GM12878 (cell line): ENCODE data around the gene COL11A2. TPM values are rescaled to one million over a fixed set of nuclear protein-coding genes. Genes with fewer than 3 reads are reported as not detected.
A peak's percentile ranks its signal among the peaks of the same experiment; 100 is the strongest.

ENCODE experiments used
- ATAC-seq: fragments of 200-7000 bp; cut with Tn5 transposase; 3 replicates; pipeline ENCODE4 v1.9.1; 2020; ENCODE audit warnings: mild to moderate bottlenecking, moderate library complexity
- BruUV-seq: library from RNA; stranded (reverse); fragments of 400-500 nt; replicated peaks from 2 replicates; lab custom pipeline; 2021; lab: Mats Ljungman, UMichigan
- CTCF ChIA-PET: fragments of 300-600 bp; sonication (Branson Sonifier 250); formaldehyde crosslinking; extraction: SDS; loops from one replicate; lab custom pipeline; 2021; ENCODE audit warnings: inconsistent platforms; lab: Yijun Ruan, JAX
- POLR2A ChIA-PET: fragments of 350-600 bp; formaldehyde crosslinking; extraction: SDS; loops from one replicate; lab custom pipeline; 2021; ENCODE audit warnings: inconsistent platforms; lab: Charles Lee
- RAD21 ChIA-PET: fragments of 300-600 bp; sonication (Branson Sonifier 250); formaldehyde crosslinking; loops from one replicate; lab custom pipeline; 2023; ENCODE audit warnings: antibody characterized with exemption; ENCODE audit not compliant: unreplicated experiment; lab: Charles Lee
- SMC1A ChIA-PET: fragments of 300-600 bp; sonication (Branson Sonifier 250); formaldehyde crosslinking; loops from one replicate; lab custom pipeline; 2023; ENCODE audit not compliant: unreplicated experiment, uncharacterized antibody; lab: Charles Lee
- DNase-seq: peaks from one replicate; pipeline ENCODE4 v3.0.0-alpha.2; 2011; ENCODE audit warnings: low read depth, low spot score
- FAIRE-seq: peaks from 3 replicates; lab custom pipeline; 2011; peaks lifted over from hg19 to GRCh38; lab: Jason Lieb, UNC
- H2AFZ ChIP-seq: 2 replicates; pipeline ENCODE4 v1.6.0; 2011; ENCODE audit warnings: low read depth, low read length, control low read depth; ENCODE audit not compliant: control insufficient read depth
- H3K27ac ChIP-seq: 2 replicates; pipeline ENCODE4 v1.5.1; 2011; ENCODE audit warnings: control low read depth; ENCODE audit not compliant: control insufficient read depth, insufficient read depth
- H3K27me3 ChIP-seq, 2 experiments: replicated peaks in 1 of 2; 2 replicates each; pipeline versions ENCODE4 v1.6.0 to v1.6.1; 2011; ENCODE audit warnings: low read length in 1 of 2; ENCODE audit not compliant: control insufficient read depth in 2 of 2, insufficient read depth in 2 of 2
- H3K36me3 ChIP-seq, 2 experiments: 2 replicates each; pipeline ENCODE4 v1.5.1; 2011; ENCODE audit warnings: low read length in 1 of 2; ENCODE audit not compliant: control insufficient read depth in 2 of 2, insufficient read depth in 2 of 2
- H3K4me1 ChIP-seq: 2 replicates; pipeline ENCODE4 v1.6.1; 2011; ENCODE audit warnings: mild to moderate bottlenecking, low read length, moderate library complexity, mixed read lengths; ENCODE audit not compliant: control insufficient read depth, insufficient read depth
- H3K4me2 ChIP-seq: 2 replicates; pipeline ENCODE4 v1.6.0; 2011; ENCODE audit warnings: control low read depth; ENCODE audit not compliant: control insufficient read depth, insufficient read depth
- H3K4me3 ChIP-seq: fragments of 200-600 bp; sonication (generic); 2 replicates; pipeline ENCODE4 v1.5.1; 2016
- H3K79me2 ChIP-seq: 2 replicates; pipeline ENCODE4 v1.6.0; 2011; ENCODE audit warnings: low read length; ENCODE audit not compliant: control insufficient read depth, insufficient read depth
- H3K9ac ChIP-seq: 2 replicates; pipeline ENCODE4 v1.8.0; 2011; ENCODE audit warnings: low read length, control low read depth, mixed read lengths; ENCODE audit not compliant: control insufficient read depth, insufficient read depth
- H3K9me3 ChIP-seq: replicated peaks from 3 replicates; pipeline ENCODE4 v1.5.1; 2011; ENCODE audit warnings: mild to moderate bottlenecking, low read length; ENCODE audit not compliant: control insufficient read depth, insufficient read depth
- H4K20me1 ChIP-seq: 2 replicates; pipeline ENCODE4 v1.6.0; 2011; ENCODE audit not compliant: control insufficient read depth, insufficient read depth
- BCLAF1 ChIP-seq: fragments of 450-650 bp; IDR thresholded peaks from 2 replicates; pipeline ENCODE4 v1.6.1; 2017; ENCODE audit warnings: antibody characterized with exemption, mild to moderate bottlenecking, moderate library complexity
- E2F8 ChIP-seq: fragments of 450-650 bp; IDR thresholded peaks from 2 replicates; pipeline ENCODE4 v1.6.1; 2018; ENCODE audit warnings: mild to moderate bottlenecking, low read depth, moderate library complexity; ENCODE audit not compliant: partially characterized antibody
- EP300 ChIP-seq, 2 experiments: fragments of 150-350 bp in 1 of 2; IDR thresholded peaks; 2 replicates each; pipeline ENCODE4 v1.6.1; 2011 to 2012; ENCODE audit warnings: low read depth in 2 of 2, low read length in 2 of 2, borderline replicate concordance in 1 of 2, improper control_type of control experiment in 1 of 2, inconsistent platforms in 1 of 2; ENCODE audit not compliant: control insufficient read depth in 1 of 2
- HDGF ChIP-seq: fragments of 450-650 bp; IDR thresholded peaks from 2 replicates; pipeline ENCODE4 v1.6.1; 2016; ENCODE audit warnings: antibody characterized with exemption
- NFXL1 ChIP-seq: fragments of 450-650 bp; IDR thresholded peaks from 2 replicates; pipeline ENCODE4 v1.6.1; 2017; ENCODE audit warnings: antibody characterized with exemption, mild to moderate bottlenecking, borderline replicate concordance
- TBL1XR1 ChIP-seq: IDR thresholded peaks from 2 replicates; pipeline ENCODE4 v1.6.1; 2012; ENCODE audit warnings: low read depth, low read length, improper control_type of control experiment
- ZBED1 ChIP-seq: IDR thresholded peaks from 2 replicates; pipeline ENCODE4 v1.6.1; 2016; ENCODE audit warnings: borderline replicate concordance
- ZNF207 ChIP-seq: fragments of 450-650 bp; IDR thresholded peaks from 2 replicates; pipeline ENCODE4 v1.6.1; 2014; ENCODE audit warnings: antibody characterized with exemption, mild to moderate bottlenecking, borderline replicate concordance
- WGBS: methylation state at CpG from one replicate; pipeline ENCODE4 v1.1.6; 2016; ENCODE audit warnings: low lambda C conversion rate; ENCODE audit not compliant: insufficient replicate concordance, insufficient coverage; ENCODE audit errors: missing lambda C conversion rate; 5-methylcytosine and 5-hydroxymethylcytosine counted together
- in situ Hi-C: fragments of 300-500 bp; cut with MboI; formaldehyde crosslinking; loops from 9 replicates; pipeline ENCODE4 v1.14.3; 2018; ENCODE audit warnings: mixed read lengths
- intact Hi-C: fragments of 100-400 bp; cut with micrococcal nuclease; formaldehyde crosslinking; loops from one replicate; pipeline ENCODE4 v1.14.2; 2022; ENCODE audit not compliant: unreplicated experiment
- polyA plus RNA-seq, 11 experiments: library from polyadenylated mRNA; depleted of rRNA in 4 of 11; unstranded in 6 of 11; stranded (reverse) in 5 of 11; fragments of >200 nt; fragmentation: Nextera tagmentation in 4 of 11; fragmentation: Illumina TruSeq in 1 of 11; extraction: Ambion mirVana in 4 of 11; extraction: Trizol in 1 of 11; gene quantifications; 1 replicate in 1 of 11; 2 replicates in 10 of 11; pipeline versions ENCODE4 v1.2.1 to v1.2.3, GENCODE V29; 2011 to 2016; ENCODE audit warnings: inconsistent platforms in 2 of 11, missing spikeins in 2 of 11, low read depth in 1 of 11
- total RNA-seq, 4 experiments: library from RNA; depleted of rRNA in 3 of 4; stranded (reverse); fragments of >200 nt in 3 of 4; fragmentation: Illumina TruSeq in 1 of 4; extraction: Trizol in 1 of 4; gene quantifications; 2 replicates each; pipeline versions ENCODE4 v1.2.1 to v1.2.3, GENCODE V29; 2013 to 2021

COL11A2 gene
- total and polyA plus RNA-seq, 10 of the 15 experiments (the other 5 are each of a cell fraction or from before 2014, with no cell fraction given) = 0.03 to 0.83 (median 0.22) TPM; not detected in 1

GRCh38 chr6:33117811-33118277 is 74.4 kb downstream of the COL11A2 start (continued):
- TF ChIP-seq BCLAF1 (no peak), ZBED1 (no peak), EP300 (IDR thresholded peaks at IDR 0.05; ENCODE audit: borderline replicate concordance in 1 of 2, control insufficient read depth in 1 of 2, low read depth in 2 of 2, low read length in 2 of 2) (peak in 1 of 2 experiments; percentile 31; a peak in 1 of 4 replicates)
- TF ChIP-seq, all 136 proteins: peak for 8

- no peak for DNase-seq
- H3K4me2 ChIP-seq = peak overlapping the region; percentile 49
- CTCF ChIA-PET = interaction anchor here (0.8 to 8.9 kb wide), 11 partner anchors 13 to 133 kb away, joined by 3 to 184 read pairs (median 6); no protein-coding TSS in a partner anchor
- POLR2A ChIA-PET = interaction anchor here (0.6 to 1.8 kb wide), 7 partner anchors 23 to 225 kb away, joined by 3 to 5 read pairs (median 4); partner anchors contain the start of genes HLA-DPA1 and HLA-DPB1
- H3K4me1 ChIP-seq = peaks cover 50% of the 10 kb centered on the region
- no peak overlapping the region for H3K9ac ChIP-seq
- no TSS peak for BruUV-seq
- SMC1A ChIA-PET = interaction anchor here (0.9 to 8.9 kb wide), 9 partner anchors 19 to 132 kb away, joined by 3 to 139 read pairs (median 4); partner anchors contain the start of gene HLA-DOA
- H2AFZ ChIP-seq = peak overlapping the region; percentile 19; the same call in 1 of the 2 replicates
- no peak for TF ChIP-seq E2F8
- no peak for TF ChIP-seq ZNF207
- no peak for TF ChIP-seq NFXL1
- TF ChIP-seq TBL1XR1 = no peak
- TF ChIP-seq HDGF = 0 out of 2 replicates have a peak, but pooled peaks have one; percentile 34
- H3K9me3 ChIP-seq = no peaks in the 10 kb centered on the region; the same call in 2 of the 3 replicates
- no peaks in the 10 kb centered on the region for H3K79me2 ChIP-seq
- no peaks in the 10 kb centered on the region for H4K20me1 ChIP-seq
- peaks cover 0 to 2% of the 10 kb centered on the region in 2 experiments; a peak in 2 of 4 replicates for H3K27me3 ChIP-seq
- H3K36me3 ChIP-seq = no peaks in the 10 kb centered on the region
- H3K27ac ChIP-seq = no peak overlapping the region
- H3K4me3 ChIP-seq = no peak overlapping the region
- ATAC-seq = no peak
- FAIRE-seq = no peak
- RAD21 ChIA-PET = interaction anchor here (0.6 to 1.4 kb wide), 8 partner anchors 9 to 131 kb away, joined by 3 to 4 read pairs (median 3); no protein-coding TSS in a partner anchor
- intact Hi-C loops = no loop called here
- in situ Hi-C loops = loop anchor here (5.0 kb wide), 1 partner anchor 130 kb away; no protein-coding TSS in a partner anchor
- 23% methylated on average over 32 of the region's 32 CpGs for WGBS
Observed at GRCh38 chr6:33116841-33117711, 75.2 kb downstream of the COL11A2 start.
